HG03432 (cell line): ENCODE results near the gene FBF1.
"Not testable (repeated sequence)": the region's sequence is repeated elsewhere in the genome, so short reads cannot be mapped to it uniquely, and the experiment has no call there.

ENCODE experiments used
- ATAC-seq: cut with Tn5 transposase; IDR thresholded peaks from one replicate; pipeline ENCODE4 v1.9.1; 2021; ENCODE audit warnings: mild to moderate bottlenecking, moderate library complexity; ENCODE audit not compliant: unreplicated experiment

The FBF1 gene

DNA sequence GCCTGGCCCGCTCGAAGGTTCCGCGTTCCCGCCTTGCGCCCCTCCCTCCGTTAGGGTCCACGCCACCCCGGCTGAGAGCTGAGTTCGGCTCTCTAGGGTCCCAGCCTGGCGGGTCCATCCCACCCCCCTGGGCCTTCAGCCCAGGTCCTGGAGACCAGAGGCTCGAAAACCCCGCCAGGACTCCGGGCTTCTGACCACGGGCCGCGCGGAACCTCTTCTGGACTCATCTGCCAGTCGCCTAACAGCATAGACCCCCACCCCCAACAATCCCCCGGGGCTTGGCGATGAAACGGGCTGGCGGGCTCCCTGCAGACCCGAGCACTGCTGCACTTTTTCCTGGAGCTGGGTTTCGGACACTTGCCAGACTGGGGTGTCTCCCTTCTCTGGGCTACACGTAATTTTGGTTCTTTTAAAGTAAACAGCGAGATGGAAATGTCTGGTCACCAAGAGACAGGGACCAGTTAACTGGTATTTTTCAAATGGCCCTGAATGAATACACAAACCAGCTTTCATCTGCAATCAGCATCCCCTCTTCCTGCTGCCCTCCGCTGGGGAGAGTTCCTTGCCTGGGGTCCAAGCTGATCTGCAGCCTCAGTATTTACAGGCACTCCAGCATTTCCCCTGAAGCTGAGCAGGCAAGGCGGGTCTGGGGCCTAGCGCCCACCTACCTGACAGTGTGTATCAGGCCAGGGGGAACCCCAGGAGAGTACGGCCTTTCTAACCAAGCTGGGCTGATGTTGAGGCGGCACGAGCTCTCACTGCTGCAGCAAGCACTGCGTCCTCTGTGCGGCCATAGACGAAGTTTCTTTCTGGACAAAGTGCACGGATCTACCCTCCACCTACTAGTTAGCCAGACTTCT lies 43.5 kb downstream of the FBF1 start:
- no peak for ATAC-seq

- peak; percentile 76 for ATAC-seq
These were observed 44.3 kb downstream of the FBF1 start, which contains the start of gene TRIM65 for GRCh38 chr17:75896415-75897159. TSS of gene TRIM65 (minus strand) at chr17:75896951. CDS start at chr17:75896937, 14 bp downstream.

DNA sequence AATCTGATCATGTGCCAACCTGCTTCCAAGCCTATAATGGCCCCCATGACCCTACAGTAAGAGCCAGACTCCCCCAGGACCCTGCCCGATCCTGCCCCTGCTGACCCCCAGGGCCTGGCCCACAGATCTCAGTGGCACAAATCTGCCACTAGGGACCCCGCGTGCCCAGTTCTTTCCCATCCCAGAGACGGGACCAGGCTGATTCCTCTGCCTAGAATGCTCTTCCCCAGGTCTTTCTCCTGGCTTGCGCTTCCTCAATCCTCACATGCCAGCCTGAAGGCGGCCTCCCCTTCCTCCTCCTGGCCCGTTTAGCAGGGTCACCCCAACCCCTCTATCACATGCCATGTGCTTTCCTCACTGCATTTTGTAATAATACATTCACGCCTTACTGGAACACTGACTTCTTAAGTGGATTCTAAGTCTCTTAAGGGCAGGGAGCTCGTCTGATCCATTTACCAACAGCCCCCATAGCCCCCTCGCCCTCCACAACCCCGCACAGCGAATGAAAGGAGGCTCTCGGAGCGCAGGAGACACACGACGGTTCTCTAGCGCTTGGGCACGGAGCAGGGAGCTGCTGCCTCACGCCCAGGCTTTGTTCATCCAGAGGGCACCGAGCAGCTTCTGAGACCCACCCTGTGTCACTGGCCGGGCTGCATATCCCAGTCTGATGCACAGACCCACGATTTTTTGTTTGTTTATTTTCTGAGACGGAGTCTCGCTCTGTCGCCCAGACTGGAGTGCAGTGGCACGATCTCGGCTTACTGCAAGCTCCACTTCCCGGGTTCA lies 45.3 kb downstream of the FBF1 start:
- no peak for ATAC-seq

DNA sequence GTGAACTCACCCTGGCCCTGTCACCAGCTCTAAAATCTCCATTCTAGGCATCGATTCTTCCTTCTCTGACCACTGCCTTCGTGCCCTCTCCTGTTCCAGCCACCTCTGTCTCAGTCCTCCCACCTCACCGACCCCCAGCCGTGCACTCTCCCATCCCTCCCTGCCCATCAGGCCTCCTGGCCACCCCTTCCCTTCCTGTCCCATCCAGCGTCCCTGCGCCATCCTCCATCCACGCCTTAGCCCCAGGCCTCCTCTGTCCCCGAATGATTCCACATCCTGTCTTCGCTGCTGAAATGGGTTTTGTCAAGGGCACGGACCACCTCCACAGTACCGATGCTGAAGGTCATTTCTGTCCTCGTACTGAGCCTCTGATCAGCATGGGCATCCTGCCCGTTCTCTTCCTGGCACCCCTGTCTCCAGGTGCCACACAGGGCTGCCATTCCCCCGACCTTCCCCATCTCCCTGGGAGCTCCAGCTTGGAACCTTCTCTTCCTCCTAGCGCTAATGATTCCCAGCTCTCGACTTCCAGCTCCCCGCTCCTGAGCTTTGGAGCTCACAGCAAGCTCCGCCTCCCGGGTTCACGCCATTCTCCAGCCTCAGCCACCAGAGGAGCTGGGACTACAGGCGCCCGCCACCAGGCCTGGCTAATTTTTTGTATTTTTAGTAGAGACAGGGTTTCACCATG lies 46.7 kb downstream of the FBF1 start:
- ATAC-seq, result no peak

GRCh38 chr17:75893305-75894048 lies 47.4 kb downstream of the FBF1 start:
- no peak for ATAC-seq

DNA sequence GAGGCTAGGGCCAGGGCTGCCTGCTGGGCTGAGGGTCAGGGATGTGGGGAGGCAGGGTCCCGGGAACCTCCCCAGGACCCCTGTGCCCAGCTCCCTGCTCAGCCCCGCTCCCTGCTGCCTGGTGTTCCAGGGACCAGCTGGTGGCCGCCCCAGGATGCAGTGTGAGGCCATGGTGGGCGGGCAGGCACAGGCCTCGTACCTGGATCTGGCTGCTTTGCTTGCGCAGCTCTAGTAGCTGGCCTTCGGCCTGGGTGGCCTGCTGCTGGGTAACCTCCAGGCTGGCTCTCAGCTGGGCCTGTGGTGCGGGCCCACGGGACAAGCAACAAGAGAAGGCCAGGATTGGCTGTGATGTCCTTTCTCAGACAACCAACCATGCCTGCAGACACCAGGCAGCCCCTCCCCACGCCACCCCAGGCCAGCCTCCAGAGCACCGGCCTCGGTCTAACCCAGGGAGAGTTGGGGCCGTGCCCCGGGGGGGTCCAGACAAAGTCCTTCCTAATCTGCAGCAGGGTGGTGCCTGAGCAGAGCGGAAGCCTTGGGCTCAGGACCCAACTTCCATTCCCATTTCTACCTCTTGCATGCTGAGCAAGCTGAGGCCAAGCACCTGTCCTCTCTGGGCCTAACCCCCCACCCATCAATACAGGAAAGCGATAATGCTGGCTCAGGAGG lies 48.2 kb downstream of the FBF1 start:
- ATAC-seq, result no peak

GRCh38 chr17:75891605-75892555 lies 49.0 kb downstream of the FBF1 start:
- no peak for ATAC-seq

- no peak for ATAC-seq
These were observed 49.7 kb downstream of the FBF1 start for GRCh38 chr17:75891022-75891604.

- no peak for ATAC-seq
These were observed 51.4 kb downstream of the FBF1 start for GRCh38 chr17:75889454-75889853.

GRCh38 chr17:75888484-75888883 lies 52.4 kb downstream of the FBF1 start:
- ATAC-seq, result no peak

DNA sequence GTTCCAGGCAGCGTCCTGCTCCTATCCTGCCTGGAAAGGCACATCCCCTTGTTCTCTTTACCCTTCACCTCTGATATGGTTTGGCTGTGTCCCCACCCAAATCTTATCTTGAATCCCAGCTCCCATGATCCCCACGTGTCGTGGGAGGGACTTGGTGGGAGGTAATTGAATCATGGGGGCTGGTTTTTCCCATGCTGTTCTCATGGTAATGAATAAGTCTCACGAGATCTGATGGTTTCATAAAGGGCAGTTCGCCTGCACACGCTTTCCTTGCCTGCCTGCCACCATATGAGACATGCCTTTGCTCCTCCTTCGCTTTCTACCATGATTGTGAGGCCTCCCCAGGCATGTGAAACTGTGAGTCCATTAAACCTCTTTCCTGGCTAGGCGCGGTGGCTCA lies 55.0 kb downstream of the FBF1 start:
- not testable (repeated sequence) for ATAC-seq

GRCh38 chr17:75885431-75885830 lies 55.4 kb downstream of the FBF1 start:
- no peak for ATAC-seq

DNA sequence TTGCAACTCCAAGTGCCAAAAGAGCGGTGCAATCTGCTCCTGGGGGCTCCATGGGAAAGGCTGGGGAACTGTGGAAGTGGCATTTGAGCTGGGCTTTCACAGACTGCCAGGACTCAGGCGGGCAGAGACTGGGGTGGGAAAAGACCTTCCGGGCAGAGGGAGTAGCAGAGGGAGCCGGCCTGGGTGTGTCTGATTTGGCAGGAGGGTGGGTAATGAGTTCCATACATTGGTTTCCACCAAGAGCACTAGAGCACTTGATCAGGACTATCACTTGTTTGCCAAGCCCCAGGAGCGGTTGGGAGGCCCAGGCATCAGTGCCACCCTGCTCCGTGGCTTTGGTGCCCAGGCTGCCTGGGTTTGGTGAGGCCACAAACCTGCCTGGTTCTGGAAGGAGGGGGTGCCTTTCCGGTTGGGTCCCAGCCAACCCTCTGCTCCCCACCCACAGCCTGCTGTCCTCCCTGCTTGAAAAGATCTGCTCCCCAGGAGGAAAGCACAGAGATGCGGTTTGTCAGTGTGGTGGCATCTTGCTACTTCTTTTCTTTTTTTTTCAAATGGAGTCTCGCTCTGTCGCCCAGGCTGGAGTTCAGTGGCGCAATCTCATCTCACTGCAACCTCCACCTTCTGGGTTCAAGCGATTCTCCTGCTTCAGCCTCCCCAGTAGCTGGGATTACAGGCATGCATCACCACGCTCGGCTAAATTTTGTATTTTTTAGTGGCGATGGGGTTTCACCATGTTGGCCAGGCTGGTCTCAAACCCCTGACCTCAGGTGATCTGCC lies 59.0 kb downstream of the FBF1 start:
- no peak for ATAC-seq

- ATAC-seq, result no peak
These were observed 60.6 kb downstream of the FBF1 start for GRCh38 chr17:75880266-75880665.

- ATAC-seq, result no peak
These were observed 62.5 kb downstream of the FBF1 start, which contains the start of gene TRIM47 for GRCh38 chr17:75878174-75878998. TSS of gene TRIM47 (minus strand) at chr17:75878581. CDS start at chr17:75878548, 33 bp downstream.

DNA sequence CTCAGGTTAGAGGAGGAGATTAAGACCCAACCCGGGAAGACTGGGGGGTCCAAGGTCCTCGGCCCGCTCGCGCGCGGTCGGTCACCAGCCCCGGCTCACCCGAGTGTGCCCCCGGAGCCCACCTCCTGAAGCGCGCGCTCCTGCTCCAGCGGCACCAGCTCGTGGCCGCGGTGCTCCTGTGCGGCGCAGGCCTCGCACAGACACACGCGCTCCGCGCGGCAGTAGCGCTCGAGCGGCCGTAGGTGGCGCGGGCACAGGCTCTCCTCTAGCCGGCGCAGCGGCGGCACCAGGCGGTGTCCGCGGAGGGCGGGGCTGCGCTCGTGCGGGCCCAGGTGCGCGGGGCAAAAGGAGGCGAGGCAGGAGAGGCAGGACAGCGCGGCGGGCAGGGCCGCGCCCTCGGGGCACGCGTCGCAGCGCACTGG lies 63.1 kb downstream of the FBF1 start:
- no peak for ATAC-seq
